HEK293T (cell line): Measurements from ENCODE around the gene GPR75.

ENCODE experiments used
- CTBP1 ChIP-seq: fragments of 450-650 bp; IDR thresholded peaks from 2 replicates; pipeline ENCODE4 v1.6.1; 2016; ENCODE audit warnings: borderline replicate concordance
- FOXM1 ChIP-seq: fragments of 450-650 bp; IDR thresholded peaks from 2 replicates; pipeline ENCODE4 v1.6.1; 2017; ENCODE audit warnings: mild to moderate bottlenecking, borderline replicate concordance
- L3MBTL2 ChIP-seq: fragments of 450-650 bp; conservative IDR thresholded peaks from 2 replicates; pipeline ENCODE4 v1.6.1; 2016; ENCODE audit warnings: mild to moderate bottlenecking
- NFRKB ChIP-seq: fragments of 450-650 bp; IDR thresholded peaks from 2 replicates; pipeline ENCODE4 v1.6.1; 2016; ENCODE audit warnings: mild to moderate bottlenecking, moderate library complexity
- SUZ12 ChIP-seq: fragments of 450-650 bp; IDR thresholded peaks from 2 replicates; pipeline ENCODE4 v1.6.1; 2016; ENCODE audit warnings: mild to moderate bottlenecking

DNA sequence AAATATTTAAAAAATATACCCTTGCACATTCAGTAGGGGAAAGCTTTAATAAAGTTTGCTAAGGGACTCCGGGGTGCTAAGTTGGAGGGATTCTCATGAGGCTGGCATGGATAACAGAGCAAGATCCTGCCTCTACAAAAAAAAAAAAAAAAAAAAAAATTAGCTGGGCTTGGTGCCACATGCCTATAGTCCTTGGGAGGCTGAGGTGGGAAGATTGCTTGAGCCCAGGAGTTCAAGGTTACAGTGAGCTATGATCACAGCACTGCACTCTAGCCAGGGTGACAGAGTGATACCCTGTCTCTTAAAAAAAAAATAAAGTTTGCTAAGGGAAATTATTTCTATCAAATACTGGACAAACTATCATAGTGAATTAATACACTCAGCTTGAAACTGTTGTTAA lies 17.3 kb upstream of the GPR75 start:
- no peak for TF ChIP-seq L3MBTL2
- no peak for TF ChIP-seq SUZ12
- no peak for TF ChIP-seq NFRKB
- TF ChIP-seq FOXM1: no peak
- no peak for TF ChIP-seq CTBP1
